GM18511 (cell line): ENCODE results near the gene HPS1.

Source experiments
- ATAC-seq: cut with Tn5 transposase; IDR thresholded peaks from one replicate; pipeline ENCODE4 v1.9.1; 2021; ENCODE audit warnings: mild to moderate bottlenecking, moderate library complexity; ENCODE audit not compliant: unreplicated experiment

Gene HPS1

DNA sequence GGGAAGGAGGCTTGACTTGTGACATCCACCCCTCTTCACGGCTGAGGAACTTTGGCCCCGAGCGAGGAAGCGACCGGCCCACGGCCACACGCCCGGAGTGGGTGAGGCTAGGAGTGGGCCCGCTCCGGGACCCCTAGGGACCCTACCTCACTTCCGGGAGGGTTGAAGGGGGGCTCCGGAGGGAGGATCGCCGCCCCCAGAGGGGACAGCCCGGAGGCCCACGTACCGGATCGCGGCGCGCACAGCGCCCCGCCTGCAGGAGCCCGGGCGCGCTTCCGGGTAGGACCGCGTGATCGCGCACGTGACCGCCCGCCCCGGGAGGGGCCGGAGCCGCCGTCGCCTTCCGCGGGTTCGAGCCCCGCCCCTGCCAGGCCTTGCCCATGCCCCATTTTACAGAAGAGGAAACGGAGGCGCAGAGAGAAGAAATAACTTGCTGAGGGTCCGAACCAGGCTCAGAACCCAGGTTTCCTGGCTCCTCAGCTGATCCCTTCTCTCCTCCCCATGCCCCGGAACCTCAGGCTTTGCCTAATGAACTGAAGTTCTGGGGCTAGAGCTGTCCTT is at the start of gene HPS1:
HPS1 (minus strand) TSS at position 275 of the 561 bp plus-strand sequence. CDS start 3,695 bp downstream, outside the sequence.
- peak; percentile 82 for ATAC-seq

DNA sequence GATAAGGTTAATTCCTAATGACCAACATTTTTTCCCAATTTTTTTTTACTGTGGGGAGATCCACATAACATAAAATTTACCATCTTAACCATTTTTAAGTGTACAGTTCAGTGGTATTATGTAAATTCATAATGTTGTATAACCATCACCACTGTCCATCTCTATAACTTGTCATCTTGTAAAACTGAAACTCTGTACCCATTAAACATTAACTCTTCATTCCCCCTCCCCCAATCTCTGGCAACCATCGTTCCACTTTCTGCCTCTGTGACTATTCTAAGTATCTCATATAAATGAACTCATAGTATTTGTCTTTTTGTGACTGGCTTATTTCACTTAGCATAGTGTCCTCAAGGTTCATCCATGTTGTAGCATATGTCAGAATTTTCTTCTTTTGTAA is 46.0 kb upstream of the HPS1 start:
- ATAC-seq, result peak; percentile 93

DNA sequence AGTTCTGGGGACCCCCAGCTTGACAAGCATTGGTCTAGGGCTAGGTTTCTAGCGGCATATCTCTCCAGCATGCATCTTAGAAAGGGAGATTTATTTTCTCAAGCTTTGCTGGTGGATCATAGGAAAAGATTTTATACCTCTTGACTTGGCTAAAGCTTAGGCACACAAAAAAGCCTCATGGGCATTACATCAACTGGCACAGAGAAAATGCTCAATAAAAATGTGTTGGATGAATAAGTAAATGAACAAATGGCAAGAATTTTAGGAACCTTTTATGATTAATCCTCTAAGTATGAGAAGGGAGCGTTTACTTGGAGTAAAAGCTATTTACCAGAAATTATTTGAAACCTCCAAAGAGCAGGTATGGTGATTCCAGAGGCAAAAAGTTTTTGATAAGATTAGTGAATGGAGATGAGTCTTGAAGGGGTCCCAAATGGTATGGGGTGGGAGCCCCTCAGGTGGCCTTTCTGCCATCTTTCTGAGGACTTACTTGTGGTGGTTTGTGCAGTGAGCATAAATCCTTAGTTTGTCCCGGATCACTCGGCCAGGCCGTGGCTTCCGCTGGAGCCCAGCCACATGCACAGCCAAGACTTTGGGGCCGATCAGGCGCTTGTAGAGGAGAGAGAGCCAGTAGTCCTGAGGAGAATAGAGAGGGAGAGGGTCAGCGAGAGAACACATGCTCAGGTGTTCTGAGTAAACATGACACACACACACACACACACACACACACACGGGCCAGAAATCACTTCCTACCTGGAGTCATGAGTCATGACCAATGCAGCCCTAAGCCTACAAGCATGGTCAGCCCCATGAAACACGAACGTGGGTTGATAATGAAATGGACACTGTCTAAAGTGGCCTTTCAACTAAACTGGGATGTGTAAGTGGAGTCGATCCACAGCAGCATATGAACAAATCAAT is 43.1 kb upstream of the HPS1 start:
- no peak for ATAC-seq

DNA sequence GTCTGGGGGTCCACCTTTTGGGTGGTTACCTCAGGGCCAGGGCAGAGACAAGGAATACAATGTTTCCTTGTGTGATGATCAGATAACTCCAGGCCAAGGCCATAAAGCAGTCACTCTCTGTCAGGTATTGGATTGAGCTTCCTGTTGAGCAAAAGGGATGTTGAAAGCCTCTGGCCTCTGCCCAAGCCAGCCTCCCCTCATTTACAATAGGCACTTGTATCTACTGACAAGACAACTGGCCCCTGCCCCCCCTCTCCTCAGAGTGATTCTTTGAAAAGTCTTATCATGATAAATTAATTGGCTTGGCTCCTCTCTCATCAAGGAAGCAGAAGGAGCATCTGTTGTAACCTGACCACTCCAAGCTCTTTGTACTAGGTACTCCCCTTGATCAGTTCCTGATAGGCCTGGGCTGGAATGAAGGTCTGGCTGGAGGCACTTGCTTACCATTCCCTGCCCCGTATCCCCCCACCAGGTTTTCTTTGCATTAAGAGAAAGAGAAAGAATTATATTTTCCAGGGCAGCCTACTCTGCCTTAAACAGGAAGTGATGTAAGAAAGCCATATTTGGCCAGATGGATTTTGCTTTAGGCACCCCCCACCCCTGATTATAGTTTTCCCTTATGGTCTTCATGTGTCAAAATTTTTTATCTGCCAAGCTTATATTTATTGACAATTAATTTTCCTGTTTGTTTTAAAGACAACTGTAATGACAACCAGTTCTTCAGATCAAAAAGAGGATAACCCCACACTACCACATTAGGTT is 42.1 kb upstream of the HPS1 start:
- ATAC-seq, result no peak

DNA sequence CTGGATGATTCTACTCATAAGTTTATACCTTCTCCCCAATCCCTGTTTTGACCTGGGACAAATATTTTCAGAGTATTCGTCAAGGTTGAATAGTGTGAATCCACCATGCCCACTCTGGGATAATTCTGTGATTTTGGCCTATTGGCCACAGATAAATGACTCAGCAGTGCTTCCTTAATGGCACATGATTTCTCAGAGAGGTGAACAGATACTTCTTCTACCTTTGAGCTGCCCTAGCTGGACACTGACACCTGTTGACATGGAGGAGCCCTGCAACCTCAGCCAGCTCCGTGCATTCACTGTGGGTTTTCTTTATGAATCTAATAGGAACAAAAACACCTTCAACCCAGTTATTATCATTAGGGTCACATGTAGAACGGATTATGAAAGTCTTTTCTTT is 40.9 kb upstream of the HPS1 start:
- ATAC-seq, result no peak

DNA sequence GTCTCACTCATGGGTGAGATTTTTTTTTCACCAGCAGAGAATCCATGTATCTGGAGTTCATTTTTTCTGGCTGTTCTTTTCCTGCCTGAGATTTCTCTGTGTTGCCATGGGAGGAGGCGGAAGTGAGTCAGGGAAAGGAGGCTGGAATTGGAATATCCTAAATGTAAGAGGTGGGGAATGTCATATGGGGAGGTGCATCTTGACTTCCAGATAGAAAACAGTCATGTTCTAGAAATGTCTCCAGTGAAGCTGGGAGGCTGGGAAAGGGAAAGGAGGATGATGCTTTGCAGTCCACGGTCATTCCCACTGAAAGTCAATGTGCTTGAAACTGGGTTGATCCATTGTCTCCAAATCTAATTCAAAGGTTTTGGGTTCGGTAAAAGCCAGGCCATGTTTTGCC is 39.7 kb upstream of the HPS1 start:
- ATAC-seq, result no peak

DNA sequence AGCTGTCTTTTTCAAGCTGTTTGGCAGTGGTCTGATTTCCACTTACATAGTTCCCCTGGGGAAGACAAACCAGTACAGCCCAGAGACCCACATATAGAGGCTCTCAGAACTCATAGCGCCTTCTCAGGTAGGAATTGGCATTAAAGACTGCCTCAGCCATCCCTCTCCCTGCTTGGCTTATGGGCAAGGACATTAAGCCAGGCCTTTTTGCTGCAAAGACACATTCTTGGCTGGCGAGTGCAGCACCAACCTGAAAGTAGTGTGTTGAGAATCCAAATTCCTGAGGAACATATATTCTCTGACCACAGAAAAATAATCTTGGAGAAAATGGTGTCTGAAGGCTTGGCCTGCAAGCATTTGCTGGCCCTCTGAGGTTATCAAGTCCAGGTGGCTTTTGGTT is 39.2 kb upstream of the HPS1 start:
- ATAC-seq, result no peak

DNA sequence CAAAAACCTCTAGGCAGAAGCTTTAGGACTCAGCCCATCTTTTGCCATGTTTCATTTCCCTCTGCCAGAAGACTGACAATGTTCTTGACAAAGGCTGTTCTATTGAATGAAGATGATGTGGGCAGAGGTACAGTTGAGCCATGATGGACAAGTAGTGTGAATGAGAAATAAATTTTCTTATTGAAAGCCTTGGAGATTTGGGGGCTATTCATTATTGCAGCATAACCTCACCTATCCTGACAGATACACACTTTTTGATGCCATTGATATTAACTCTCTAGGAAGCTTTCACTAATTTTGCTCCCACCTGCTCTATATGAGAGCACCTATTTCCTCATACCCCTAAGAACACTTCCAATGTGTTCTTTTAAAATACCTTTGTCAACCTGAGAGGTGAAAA is 36.9 kb upstream of the HPS1 start:
- no peak for ATAC-seq

DNA sequence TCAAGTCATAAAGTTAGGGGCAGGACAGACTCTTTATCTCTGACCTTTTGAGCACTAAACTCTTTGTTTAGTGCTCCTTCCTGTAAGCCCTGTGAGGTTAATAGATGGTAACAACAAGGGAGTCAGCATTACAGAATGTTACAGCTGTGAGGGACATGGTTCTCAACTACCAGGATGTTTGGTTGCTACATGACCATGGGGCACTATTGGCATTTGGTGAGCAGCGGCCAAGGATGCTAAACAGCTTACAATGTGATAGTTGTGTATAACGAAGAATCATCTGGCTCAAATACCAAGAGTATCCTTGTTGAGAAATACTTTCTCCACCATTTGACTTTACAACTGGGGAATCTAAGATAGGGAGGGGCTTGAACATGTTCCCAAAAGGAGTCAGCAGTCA is 35.4 kb upstream of the HPS1 start:
- no peak for ATAC-seq

DNA sequence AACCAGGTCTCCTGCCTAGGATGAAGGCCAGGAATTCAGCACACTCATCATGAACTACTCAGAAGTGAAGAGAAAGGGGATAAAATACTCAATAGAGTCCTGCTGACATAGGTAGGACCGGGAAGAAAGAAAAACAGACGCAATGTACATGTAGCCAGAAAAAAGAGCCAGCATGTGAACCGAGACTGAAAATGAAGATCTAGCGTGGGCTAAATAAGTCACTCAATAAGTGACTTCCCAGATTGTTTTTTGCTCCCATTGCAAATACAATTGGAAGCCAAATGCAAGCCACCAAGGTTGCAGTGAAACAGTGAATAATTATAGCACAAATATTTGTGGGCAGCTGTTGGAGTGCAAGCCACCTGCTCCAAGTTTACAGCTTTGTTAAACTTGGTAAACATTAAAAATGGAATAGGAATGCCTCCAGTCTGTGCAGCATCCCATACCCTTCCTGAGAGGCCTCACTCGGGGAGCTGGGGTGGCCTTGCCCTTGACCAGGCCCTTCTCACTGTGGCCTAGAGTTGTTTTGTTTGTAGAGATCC is 34.7 kb upstream of the HPS1 start:
- ATAC-seq, result no peak

DNA sequence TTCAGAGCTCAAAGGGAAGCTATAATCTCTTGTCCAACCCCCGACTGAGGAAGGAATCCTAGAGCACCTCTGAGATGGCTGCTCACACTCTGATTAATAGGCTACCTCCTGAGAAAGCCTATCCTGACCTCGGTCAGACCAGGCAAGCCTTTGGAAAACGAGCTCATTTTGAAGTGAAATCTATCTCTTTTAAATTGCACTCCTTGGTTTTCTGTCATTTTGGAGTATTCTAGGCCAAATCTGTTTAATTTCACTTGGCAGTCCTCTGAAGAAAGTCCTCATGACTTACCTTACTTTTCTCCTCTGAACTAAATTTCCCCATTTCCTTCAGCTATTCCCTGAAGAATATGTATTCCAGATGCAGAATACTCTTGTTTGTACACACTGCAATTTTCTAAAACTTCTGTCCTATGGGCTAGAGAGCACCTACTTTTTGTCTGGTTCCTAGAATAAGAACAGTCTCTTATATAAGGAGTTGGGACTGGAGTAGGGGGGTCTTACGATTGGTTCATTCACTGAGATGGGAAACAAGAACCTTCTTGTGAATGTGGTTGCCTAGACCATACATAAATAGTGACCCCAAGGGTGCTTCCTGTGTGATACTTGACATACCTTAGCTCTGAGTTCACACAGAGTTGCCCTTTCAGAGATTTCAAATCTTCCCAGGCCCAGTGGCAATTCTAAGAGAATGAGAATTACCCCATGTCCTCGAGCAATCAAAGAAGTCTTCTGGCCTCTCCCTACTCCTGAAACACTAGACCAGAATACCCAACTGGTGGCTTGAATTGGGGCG is 31.9 kb upstream of the HPS1 start:
- no peak for ATAC-seq

DNA sequence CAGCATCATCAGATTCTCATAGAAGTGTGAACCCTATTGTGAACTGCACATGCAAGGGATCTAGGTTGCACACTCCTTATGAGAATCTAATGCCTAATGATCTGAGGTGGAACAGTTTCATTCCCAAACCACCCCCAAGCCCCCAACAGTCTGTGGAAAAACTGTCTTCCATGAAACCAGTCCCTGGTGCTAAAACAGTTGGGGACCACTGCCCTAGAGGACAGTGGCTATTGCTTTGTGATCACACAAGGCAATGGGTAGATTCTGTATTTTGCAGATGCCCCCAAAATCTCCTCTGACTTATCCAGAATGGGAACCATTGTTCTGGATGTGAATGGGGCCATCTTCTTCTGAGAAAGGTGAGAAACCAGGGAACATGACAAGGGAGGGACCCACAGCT is 31.1 kb upstream of the HPS1 start:
- ATAC-seq, result no peak

DNA sequence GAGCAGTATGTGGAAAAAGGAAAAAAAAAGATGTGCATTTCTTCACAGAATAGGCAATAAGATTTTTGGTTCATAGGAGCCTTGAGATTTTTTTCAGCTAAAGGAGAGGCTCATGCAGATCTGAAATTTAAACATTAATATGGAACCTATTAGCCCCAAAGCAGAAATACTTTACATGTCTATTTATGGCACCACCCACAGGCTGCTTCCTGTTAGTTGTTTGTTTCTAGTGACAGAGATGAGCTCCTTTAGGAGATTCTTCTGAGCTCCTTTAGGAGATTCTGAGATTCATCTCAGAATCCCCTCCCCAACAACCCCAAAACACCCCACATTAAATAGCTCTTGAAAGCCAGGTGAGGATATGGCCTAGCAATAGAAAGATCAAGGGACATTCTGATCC is 27.9 kb upstream of the HPS1 start:
- peak; percentile 81 for ATAC-seq

DNA sequence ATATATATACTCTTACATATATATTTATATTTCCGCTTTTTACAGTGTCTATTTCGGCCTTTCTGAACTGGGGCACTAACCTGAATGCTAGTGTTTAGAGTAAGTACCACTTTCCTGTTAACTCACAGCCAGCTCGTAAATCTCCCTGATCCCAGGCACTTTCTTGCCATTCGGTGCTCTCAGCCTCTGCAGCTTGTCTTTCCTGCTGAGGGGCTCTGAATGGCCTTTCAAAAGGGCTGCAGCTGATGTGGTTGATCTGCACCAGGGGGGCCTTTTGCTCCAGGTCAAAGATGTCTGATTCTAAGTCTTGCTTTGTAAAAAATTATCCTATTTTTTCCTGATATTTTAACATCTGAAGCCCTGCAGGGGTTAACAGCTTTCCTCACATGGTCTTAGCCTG is 25.5 kb upstream of the HPS1 start:
- no peak for ATAC-seq

DNA sequence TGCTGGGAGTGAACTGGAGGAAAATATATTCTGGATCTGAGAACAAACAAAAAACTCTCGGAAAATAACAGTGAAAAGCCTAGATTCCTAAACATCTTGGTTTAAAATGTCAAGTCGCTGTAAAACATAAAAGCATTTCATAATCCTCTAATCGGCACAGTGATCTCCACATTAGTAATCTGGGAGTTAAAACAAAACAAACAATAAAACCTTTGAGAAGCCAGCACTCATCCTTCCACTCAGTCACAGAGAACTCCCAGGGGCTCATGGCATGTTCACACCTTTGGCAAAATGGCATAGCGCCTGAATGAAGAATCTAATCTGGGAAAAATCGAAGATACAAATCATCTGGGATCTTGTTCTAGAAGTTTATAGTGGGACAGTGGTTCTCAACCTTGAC is 24.1 kb upstream of the HPS1 start:
- ATAC-seq, result no peak

DNA sequence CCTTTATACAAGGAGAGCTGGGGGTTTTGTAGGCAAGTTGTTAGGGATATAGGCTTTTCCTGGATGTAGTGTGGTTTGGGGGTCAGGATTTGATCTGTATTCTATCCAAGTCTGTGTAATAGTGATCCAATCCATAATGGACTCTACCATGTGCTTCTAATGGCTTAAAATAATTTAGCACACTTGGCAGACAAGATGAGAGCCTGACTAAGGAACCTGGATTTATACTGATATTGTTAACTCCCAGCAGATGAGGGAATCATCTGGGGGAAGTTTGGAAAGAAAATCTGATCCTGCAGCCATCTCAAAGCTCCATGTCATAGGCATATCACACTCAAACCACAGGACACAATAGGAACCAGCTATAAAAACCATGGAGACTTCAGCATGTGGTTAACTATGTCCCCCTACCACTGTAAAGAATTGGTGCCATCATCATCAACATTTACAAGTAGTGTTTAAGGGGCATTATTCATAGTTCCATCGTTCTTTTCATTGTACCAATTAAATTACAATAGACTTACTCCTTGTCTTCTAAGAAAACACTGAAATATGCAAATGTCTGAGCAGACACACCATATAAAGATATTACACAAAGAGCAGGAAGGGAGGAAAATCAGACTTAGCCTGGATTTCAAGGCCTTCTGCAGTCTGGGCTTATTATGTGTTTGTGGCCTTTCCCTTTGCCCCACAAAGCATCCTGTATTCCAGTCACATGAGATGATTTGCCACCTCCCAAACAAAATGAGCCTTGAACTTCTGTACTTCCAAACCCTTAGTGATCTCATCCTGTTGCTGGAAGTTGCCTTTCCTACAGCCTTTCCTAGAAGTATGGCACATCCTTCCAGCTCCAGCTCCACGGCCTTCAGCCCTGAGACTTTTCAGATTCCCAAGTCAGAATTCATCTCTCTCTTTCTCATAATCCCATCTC is 22.5 kb upstream of the HPS1 start:
- ATAC-seq, result no peak

DNA sequence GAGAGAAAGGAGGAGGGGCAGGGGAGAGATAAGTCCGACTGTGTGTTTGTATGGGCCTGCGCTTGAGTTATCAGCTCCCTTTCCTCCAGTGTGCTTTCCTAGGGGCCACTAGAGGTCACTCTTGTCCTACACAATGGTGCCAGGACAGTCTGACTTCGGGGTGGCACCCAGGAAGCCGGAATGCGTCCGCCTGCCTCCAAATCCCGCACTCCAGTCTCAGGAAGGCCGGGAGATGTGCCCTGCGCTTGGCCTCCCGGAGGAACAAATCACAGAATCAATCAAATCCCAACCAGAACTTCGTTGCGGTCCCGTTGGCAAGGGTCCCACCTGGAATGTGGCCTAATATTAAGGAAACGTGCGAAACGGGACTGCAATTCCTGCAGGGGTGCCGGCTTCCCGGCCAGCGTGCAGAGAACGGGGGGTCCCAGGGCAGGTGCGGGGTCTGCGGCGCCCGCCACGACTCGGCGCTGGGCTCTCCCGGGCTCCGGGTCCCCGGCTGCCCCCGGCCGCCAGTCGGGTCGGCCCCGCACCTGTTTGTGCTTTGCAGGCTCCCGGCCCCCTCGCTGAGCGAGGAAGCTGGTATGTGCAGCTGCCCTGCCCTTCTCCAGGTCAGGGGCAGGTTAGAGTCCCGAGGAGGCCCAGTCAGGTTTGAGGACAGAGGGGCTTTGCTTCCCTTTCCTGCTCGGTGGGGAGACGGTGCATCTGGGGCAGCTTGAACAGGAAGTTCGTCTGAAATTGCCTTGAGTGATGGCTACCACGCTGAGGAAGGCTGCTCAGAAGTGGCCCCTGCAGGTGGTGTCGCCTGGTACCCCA is 21.0 kb upstream of the HPS1 start:
- ATAC-seq, result peak; percentile 97

DNA sequence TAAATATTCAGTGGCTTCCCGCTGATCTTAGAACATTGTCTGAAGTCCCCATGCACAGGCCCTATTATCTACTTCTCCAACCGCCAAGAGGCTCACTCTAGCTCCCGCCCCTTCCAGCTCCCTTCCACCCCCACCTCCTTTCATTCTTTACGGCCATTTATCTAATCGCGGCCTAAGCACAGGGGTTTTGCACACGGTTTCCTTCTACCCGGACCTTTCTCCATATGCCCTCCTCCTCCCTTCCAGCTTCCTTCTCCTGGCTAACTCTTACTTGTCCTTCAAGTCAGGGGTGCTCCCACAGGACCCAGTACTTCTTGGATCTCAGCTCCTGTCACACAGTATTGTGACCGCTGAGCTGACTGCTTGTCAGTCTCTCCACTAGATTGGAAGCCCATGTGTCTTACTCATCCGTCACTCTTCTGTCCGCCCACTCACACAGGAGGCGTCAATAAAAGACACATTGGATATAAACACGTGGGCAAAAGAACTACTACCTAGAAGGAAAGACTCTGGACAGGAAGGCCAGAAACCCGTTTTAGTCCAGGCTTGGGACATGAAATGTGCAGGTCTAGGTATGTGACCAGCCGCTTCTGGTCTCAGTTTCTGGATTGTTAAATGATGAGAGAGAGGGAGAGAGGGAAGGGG is 20.2 kb upstream of the HPS1 start:
- no peak for ATAC-seq
